Smooth muscle cell (in vitro differentiated cells): ENCODE data around the gene CD22. TPM values are rescaled to one million over a fixed set of nuclear protein-coding genes. Genes with fewer than 3 reads are reported as not detected.

Experiments used
- DNase-seq: peaks from one replicate; lab custom pipeline; 2025; ENCODE audit not compliant: unreplicated experiment; lab: John Stamatoyannopoulos, UW
- H2AFZ ChIP-seq: fragments of 200-600 bp; sonication (generic); 2 replicates; pipeline ENCODE4 v1.6.0; 2016; ENCODE audit warnings: antibody characterized with exemption, low read depth, mild to moderate bottlenecking
- H3F3A ChIP-seq: fragments of 200-600 bp; sonication (generic); 2 replicates; pipeline ENCODE4 v1.6.0; 2017; ENCODE audit warnings: antibody characterized with exemption, low read depth
- H3K27ac ChIP-seq: fragments of 200-600 bp; sonication (generic); 2 replicates; pipeline ENCODE4 v1.5.1; 2016; ENCODE audit warnings: low read depth, mild to moderate bottlenecking
- H3K27me3 ChIP-seq: fragments of 200-600 bp; sonication (generic); 2 replicates; pipeline ENCODE4 v1.6.1; 2016; ENCODE audit warnings: low read depth, mild to moderate bottlenecking
- H3K36me3 ChIP-seq: fragments of 200-600 bp; sonication (generic); 2 replicates; pipeline ENCODE4 v1.5.1; 2016; ENCODE audit warnings: low read depth
- H3K4me1 ChIP-seq: fragments of 200-600 bp; sonication (generic); 2 replicates; pipeline ENCODE4 v1.5.1; 2016; ENCODE audit warnings: low read depth
- H3K4me2 ChIP-seq: fragments of 200-600 bp; sonication (generic); 2 replicates; pipeline ENCODE4 v1.6.0; 2016; ENCODE audit warnings: mild to moderate bottlenecking
- H3K4me3 ChIP-seq: fragments of 200-600 bp; sonication (generic); 2 replicates; pipeline ENCODE4 v1.5.1; 2016; ENCODE audit warnings: mild to moderate bottlenecking
- H3K79me2 ChIP-seq: fragments of 200-600 bp; sonication (generic); 2 replicates; pipeline ENCODE4 v1.6.0; 2016; ENCODE audit warnings: low read depth, mild to moderate bottlenecking
- H3K9ac ChIP-seq: fragments of 200-600 bp; sonication (generic); 2 replicates; pipeline ENCODE4 v1.6.0; 2016; ENCODE audit warnings: low read depth
- H3K9me3 ChIP-seq: fragments of 200-600 bp; sonication (generic); replicated peaks from 2 replicates; pipeline ENCODE4 v1.5.1; 2016; ENCODE audit warnings: low read depth
- H4K20me1 ChIP-seq: fragments of 200-600 bp; sonication (generic); 2 replicates; pipeline ENCODE4 v1.6.0; 2016; ENCODE audit warnings: low read depth
- WGBS: methylation state at CpG from one replicate; pipeline ENCODE4 v1.1.7; 2016; ENCODE audit warnings: low lambda C conversion rate; 5-methylcytosine and 5-hydroxymethylcytosine counted together
- microRNA-seq: library from miRNA; unstranded; fragments of <30 nt; microRNA quantifications from one replicate; pipeline ENCODE4, GENCODE V29; 2016; ENCODE audit warnings: borderline number of aligned reads
- polyA plus RNA-seq: library from polyadenylated mRNA; unstranded; fragments of >200 nt; fragmentation: Nextera tagmentation; extraction: Ambion mirVana; gene quantifications from 2 replicates; pipeline ENCODE4 v1.2.1, GENCODE V29; 2016
- total RNA-seq: library from RNA; depleted of rRNA; stranded (reverse); fragments of >200 nt; gene quantifications from 2 replicates; pipeline ENCODE4 v1.2.3, GENCODE V29; 2014
- TF ChIP-seq, protein P1 (sequence below): fragments of 200-600 bp; sonication (generic); IDR thresholded peaks from 2 replicates; pipeline ENCODE4 v1.5.1; 2017; ENCODE audit warnings: borderline replicate concordance, mild to moderate bottlenecking, antibody characterized with exemption; ENCODE audit not compliant: insufficient read depth, poor library complexity, severe bottlenecking

The CD22 gene
- total and polyA plus RNA-seq, 2 experiments from 2014 or later = not detected

- TF ChIP-seq, protein P1, sequence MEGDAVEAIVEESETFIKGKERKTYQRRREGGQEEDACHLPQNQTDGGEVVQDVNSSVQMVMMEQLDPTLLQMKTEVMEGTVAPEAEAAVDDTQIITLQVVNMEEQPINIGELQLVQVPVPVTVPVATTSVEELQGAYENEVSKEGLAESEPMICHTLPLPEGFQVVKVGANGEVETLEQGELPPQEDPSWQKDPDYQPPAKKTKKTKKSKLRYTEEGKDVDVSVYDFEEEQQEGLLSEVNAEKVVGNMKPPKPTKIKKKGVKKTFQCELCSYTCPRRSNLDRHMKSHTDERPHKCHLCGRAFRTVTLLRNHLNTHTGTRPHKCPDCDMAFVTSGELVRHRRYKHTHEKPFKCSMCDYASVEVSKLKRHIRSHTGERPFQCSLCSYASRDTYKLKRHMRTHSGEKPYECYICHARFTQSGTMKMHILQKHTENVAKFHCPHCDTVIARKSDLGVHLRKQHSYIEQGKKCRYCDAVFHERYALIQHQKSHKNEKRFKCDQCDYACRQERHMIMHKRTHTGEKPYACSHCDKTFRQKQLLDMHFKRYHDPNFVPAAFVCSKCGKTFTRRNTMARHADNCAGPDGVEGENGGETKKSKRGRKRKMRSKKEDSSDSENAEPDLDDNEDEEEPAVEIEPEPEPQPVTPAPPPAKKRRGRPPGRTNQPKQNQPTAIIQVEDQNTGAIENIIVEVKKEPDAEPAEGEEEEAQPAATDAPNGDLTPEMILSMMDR = no peak
- Histone ChIP-seq H3K4me2 (no peak overlapping the region), H3K9ac (no peak overlapping the region), H3K9me3 (no peaks in the 10 kb centered on the region), H3K4me1 (no peaks in the 10 kb centered on the region), H3K27me3 (no peaks in the 10 kb centered on the region), H3F3A (no peaks in the 10 kb centered on the region), H3K4me3 (no peak overlapping the region), H3K27ac (no peak overlapping the region), H3K36me3 (no peaks in the 10 kb centered on the region), H4K20me1 (no peaks in the 10 kb centered on the region), H2AFZ (no peak overlapping the region), H3K79me2 (no peaks in the 10 kb centered on the region)
- 49% methylated on average over 19 of the region's 19 CpGs for WGBS
- DNase-seq = no peak
Observed at GRCh38 chr19:35395382-35396199, 66.6 kb downstream of the CD22 start.

DNA sequence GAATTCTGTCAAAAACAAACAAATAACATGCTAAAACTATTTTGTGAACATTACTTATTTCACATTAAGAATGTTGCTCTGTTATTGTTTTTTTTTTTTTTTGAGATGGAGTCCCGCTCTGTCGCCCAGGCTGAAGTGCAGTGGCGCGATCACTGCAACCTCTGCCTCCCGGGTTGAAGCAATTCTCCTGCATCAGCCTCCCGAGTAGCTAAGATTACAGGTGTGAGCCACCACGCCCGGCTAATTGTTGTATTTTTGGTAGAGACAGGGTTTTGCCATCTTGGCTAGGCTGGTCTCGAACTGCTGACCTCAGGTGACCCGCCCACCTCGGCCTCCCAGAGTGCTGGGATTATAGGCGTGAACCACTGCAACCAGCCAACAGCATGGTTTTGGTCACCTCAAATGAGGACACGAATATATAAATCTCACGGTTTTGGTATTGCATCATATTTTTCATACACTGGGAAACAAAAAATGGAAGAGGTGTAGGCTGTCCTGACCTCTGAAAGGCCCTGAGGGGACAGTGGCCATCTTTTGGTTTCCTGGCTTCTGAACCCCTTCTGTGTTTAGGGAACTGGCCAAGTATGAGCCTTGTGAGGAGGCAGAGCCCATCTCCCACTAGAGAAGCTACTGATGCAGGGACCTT lies 67.4 kb downstream of the CD22 start:
- Histone ChIP-seq H3K4me2 (no peak overlapping the region), H3F3A (no peaks in the 10 kb centered on the region), H4K20me1 (no peaks in the 10 kb centered on the region), H3K27ac (no peak overlapping the region), H3K9ac (no peak overlapping the region), H3K9me3 (no peaks in the 10 kb centered on the region), H3K4me3 (no peak overlapping the region), H3K36me3 (no peaks in the 10 kb centered on the region), H3K79me2 (no peaks in the 10 kb centered on the region), H2AFZ (no peak overlapping the region), H3K4me1 (no peaks in the 10 kb centered on the region), H3K27me3 (no peaks in the 10 kb centered on the region)
- TF ChIP-seq, protein P1 = no peak
- 93% methylated on average over 14 of the region's 14 CpGs for WGBS
- DNase-seq = no peak

Small RNA genes lying within 50 kb of the gene (microRNA-seq; reads per million reads assigned to microRNA genes)
- gene MIR5196 = not detected

Other genes starting within 250 kb of the CD22 start
- 26.3 and 37.0 TPM in 2 replicates for gene FXYD3, start 213.4 kb upstream of the CD22 start, total RNA-seq
- 23.0 and 67.1 TPM in 2 replicates for gene FXYD3, start 213.4 kb upstream of the CD22 start, polyA plus RNA-seq
- 0.22 TPM in 1 of 2 replicates, not detected in the other for gene LGI4, start 194.1 kb upstream of the CD22 start, total RNA-seq
- gene LGI4, start 194.1 kb upstream of the CD22 start, polyA plus RNA-seq = 0.17 and 0.24 TPM in 2 replicates
- gene FXYD1, start 190.4 kb upstream of the CD22 start, total RNA-seq = 3.2 and 3.5 TPM in 2 replicates
- 2.7 and 3.0 TPM in 2 replicates for gene FXYD1, start 190.4 kb upstream of the CD22 start, polyA plus RNA-seq
- not detected in 2 replicates for gene FXYD7, start 185.9 kb upstream of the CD22 start, total RNA-seq
- gene FXYD7, start 185.9 kb upstream of the CD22 start, polyA plus RNA-seq = not detected in 2 replicates
- gene FXYD5, start 174.5 kb upstream of the CD22 start, total RNA-seq = 89.3 and 133 TPM in 2 replicates
- 205 and 246 TPM in 2 replicates for gene FXYD5, start 174.5 kb upstream of the CD22 start, polyA plus RNA-seq
- gene FAM187B, start 100.4 kb upstream of the CD22 start, total RNA-seq = not detected in 2 replicates
- not detected in 2 replicates for gene FAM187B, start 100.4 kb upstream of the CD22 start, polyA plus RNA-seq
- 11.3 and 14.0 TPM in 2 replicates for gene LSR, start 80.2 kb upstream of the CD22 start, total RNA-seq
- 14.2 and 85.3 TPM in 2 replicates for gene LSR, start 80.2 kb upstream of the CD22 start, polyA plus RNA-seq
- 30.4 and 34.4 TPM in 2 replicates for gene USF2, start 60.2 kb upstream of the CD22 start, total RNA-seq
- 20.0 and 22.7 TPM in 2 replicates for gene USF2, start 60.2 kb upstream of the CD22 start, polyA plus RNA-seq
- not detected in 2 replicates for gene HAMP, start 46.7 kb upstream of the CD22 start, total RNA-seq
- gene HAMP, start 46.7 kb upstream of the CD22 start, polyA plus RNA-seq = not detected in 2 replicates
- gene MAG, start 37.0 kb upstream of the CD22 start, total RNA-seq = not detected in 2 replicates
- not detected in 2 replicates for gene MAG, start 37.0 kb upstream of the CD22 start, polyA plus RNA-seq
- not detected in 2 replicates for gene FFAR1, start 18.7 kb downstream of the CD22 start, total RNA-seq
- not detected in 2 replicates for gene FFAR1, start 18.7 kb downstream of the CD22 start, polyA plus RNA-seq
- gene FFAR3, start 29.3 kb downstream of the CD22 start, total RNA-seq = not detected in 2 replicates
- not detected in 2 replicates for gene FFAR3, start 29.3 kb downstream of the CD22 start, polyA plus RNA-seq
- gene GPR42, start 41.9 kb downstream of the CD22 start, total RNA-seq = not detected in 2 replicates
- gene GPR42, start 41.9 kb downstream of the CD22 start, polyA plus RNA-seq = not detected in 2 replicates
- gene FFAR2, start 119.1 kb downstream of the CD22 start, total RNA-seq = not detected in 2 replicates
- not detected in 2 replicates for gene FFAR2, start 119.1 kb downstream of the CD22 start, polyA plus RNA-seq
- 203 and 298 TPM in 2 replicates for gene KRTDAP, start 161.3 kb downstream of the CD22 start, total RNA-seq
- 41.7 and 68.3 TPM in 2 replicates for gene KRTDAP, start 161.3 kb downstream of the CD22 start, polyA plus RNA-seq
- gene DMKN, start 184.5 kb downstream of the CD22 start, total RNA-seq = 46.5 and 132 TPM in 2 replicates
- gene DMKN, start 184.5 kb downstream of the CD22 start, polyA plus RNA-seq = 31.2 and 75.4 TPM in 2 replicates
- gene SBSN, start 199.1 kb downstream of the CD22 start, total RNA-seq = 14.9 and 19.8 TPM in 2 replicates
- 4.9 and 11.7 TPM in 2 replicates for gene SBSN, start 199.1 kb downstream of the CD22 start, polyA plus RNA-seq
- not detected in 2 replicates for gene GAPDHS, start 204.3 kb downstream of the CD22 start, total RNA-seq
- gene GAPDHS, start 204.3 kb downstream of the CD22 start, polyA plus RNA-seq = 0.16 TPM in 1 of 2 replicates, not detected in the other
- gene TMEM147, start 216.4 kb downstream of the CD22 start, total RNA-seq = 128 and 168 TPM in 2 replicates
- 291 and 293 TPM in 2 replicates for gene TMEM147, start 216.4 kb downstream of the CD22 start, polyA plus RNA-seq
- gene ATP4A, start 234.5 kb downstream of the CD22 start, total RNA-seq = not detected in 2 replicates
- gene ATP4A, start 234.5 kb downstream of the CD22 start, polyA plus RNA-seq = not detected in 2 replicates